ENCODE results near the gene RNF182.

GRCh38 chr6:13985663-13986325, 61.0 kb downstream of the RNF182 start:
- TF ChIP-seq CTCF (IDR thresholded peaks at IDR 0.05; ENCODE audit: low read depth, low read length, poor library complexity, severe bottlenecking) (no peak), EZH2phosphoT487 (IDR thresholded peaks at IDR 0.05; ENCODE audit: borderline replicate concordance, low read length) (no peak)

Measured in DOHH2 (cell line).